ENCODE results near the gene SARDH. TPM values are rescaled to one million over a fixed set of nuclear protein-coding genes. Genes with fewer than 3 reads are reported as not detected.

Gene SARDH
- total and polyA plus RNA-seq, 2 of the 8 experiments (the other 6 are each of a cell fraction or from before 2014, with no cell fraction given), result 6.4 to 7.4 TPM

- Histone ChIP-seq H4K20me1 (replicated peaks in 1 of 2; ENCODE audit: control insufficient read depth in 1 of 2, insufficient read depth in 2 of 2, low read length in 2 of 2) (peaks cover 2 to 3% of the 10 kb centered on the region in 2 experiments), H3K79me2 (ENCODE audit: control insufficient read depth in 1 of 2, insufficient read depth in 2 of 2, low read length in 2 of 2) (no peaks in the 10 kb centered on the region), H3K18ac (ENCODE audit: extremely low read depth, low read length) (no peak overlapping the region), H2AK5ac (ENCODE audit: low read depth, low read length) (no peak overlapping the region), H3K27me3 (replicated peaks in 1 of 4; ENCODE audit: control insufficient read depth in 3 of 4, extremely low read depth in 1 of 4, insufficient read depth in 3 of 4, low read length in 3 of 4) (no peaks in the 10 kb centered on the region), H3K4me3 (ENCODE audit: extremely low read depth in 1 of 4, insufficient read depth in 2 of 4, low read depth in 3 of 4, low read length in 4 of 4) (no peak overlapping the region), H2AFZ (ENCODE audit: low read length) (no peak overlapping the region), H3K79me1 (ENCODE audit: low read depth, low read length) (no peaks in the 10 kb centered on the region), H3K23ac (ENCODE audit: insufficient read length) (no peak overlapping the region), H2BK15ac (ENCODE audit: low read length) (no peak overlapping the region), H3K23me2 (ENCODE audit: low read depth, low read length) (no peaks in the 10 kb centered on the region), H3K14ac (ENCODE audit: insufficient read length) (no peak overlapping the region), H3K9me3 (ENCODE audit: insufficient read depth in 2 of 2, low read depth in 1 of 2, low read length in 1 of 2) (peaks cover 0 to 3% of the 10 kb centered on the region in 2 experiments; a peak in 1 of 4 replicates), H2BK12ac (ENCODE audit: low read depth, low read length) (no peak overlapping the region), H4K5ac (ENCODE audit: insufficient read length, low read depth, low read length) (no peak overlapping the region), H3K4me2 (ENCODE audit: insufficient read depth in 1 of 2, low read depth in 2 of 2, low read length in 2 of 2) (no peak overlapping the region), H2BK20ac (ENCODE audit: low read length) (no peak overlapping the region), H3K4me1 (replicated peaks in 1 of 4; ENCODE audit: control insufficient read depth in 3 of 4, insufficient read depth in 4 of 4, low read length in 3 of 4) (no peaks in the 10 kb centered on the region), H3K56ac (replicated peaks; ENCODE audit: insufficient read length, low read depth, low read length) (no peak overlapping the region), H3K4ac (replicated peaks; ENCODE audit: insufficient read length, low read depth, low read length) (no peak overlapping the region), H3K27ac (ENCODE audit: low read depth, low read length) (no peak overlapping the region), H4K91ac (replicated peaks; ENCODE audit: insufficient read length, low read length) (no peak overlapping the region), H3K36me3 (ENCODE audit: control insufficient read depth in 2 of 4, insufficient read depth in 4 of 4, low read length in 3 of 4) (peaks cover 3 to 22% (median 13%) of the 10 kb centered on the region in 4 experiments; a peak in 7 of 8 replicates), H2BK120ac (replicated peaks; ENCODE audit: low read depth, low read length) (no peak overlapping the region), H4K8ac (ENCODE audit: extremely low read depth, insufficient read depth, low read length) (no peak overlapping the region), H3K9ac (replicated peaks in 1 of 4; ENCODE audit: extremely low read depth in 1 of 4, low read depth in 3 of 4, low read length in 3 of 4) (no peak overlapping the region), H2BK5ac (ENCODE audit: low read depth, low read length) (no peak overlapping the region)
- TF ChIP-seq EZH2 (IDR thresholded peaks at IDR 0.05; ENCODE audit: low read depth, low read length, severe bottlenecking), result no peak
- no peak for TF ChIP-seq SP4 (IDR thresholded peaks at IDR 0.05; ENCODE audit: low read length)
- no peak for TF ChIP-seq GTF2F1 (IDR thresholded peaks at IDR 0.05; ENCODE audit: borderline replicate concordance, low read depth, low read length)
- no peak for TF ChIP-seq PHF8 (conservative IDR thresholded peaks at IDR 0.05; ENCODE audit: low read depth, low read length)
- no peak for TF ChIP-seq TAF1 (IDR thresholded peaks at IDR 0.05; ENCODE audit: low read depth, low read length)
- no peak for TF ChIP-seq EP300 (IDR thresholded peaks at IDR 0.05; ENCODE audit: borderline replicate concordance in 1 of 2, low read depth in 2 of 2, low read length in 2 of 2)
- TF ChIP-seq ASH2L (IDR thresholded peaks at IDR 0.05; ENCODE audit: low read length), result no peak
- ChIA-PET CTCF (ENCODE audit: partially characterized antibody) (interaction anchor here (0.6 to 6.8 kb wide), 21 partner anchors 10 to 247 kb away, joined by 3 to 65 read pairs (median 4); partner anchors contain the start of gene SARDH), POLR2A (ENCODE audit: partially characterized antibody) (interaction anchor here (1.7 kb wide), 1 partner anchor 11 kb away, joined by 3 read pairs; no protein-coding TSS in a partner anchor)
- DNase-seq (ENCODE audit: low read depth in 1 of 2, low spot score in 2 of 2) (no peak), FAIRE-seq (no peak)
- WGBS, 2 experiments (ENCODE audit: extremely low coverage in 1 of 2, insufficient coverage in 1 of 2, insufficient read length in 1 of 2, insufficient replicate concordance in 2 of 2, low coverage in 1 of 2, low lambda C conversion rate in 2 of 2, missing lambda C conversion rate in 1 of 2), result 94% methylated on average over 14 of the region's 17 CpGs; no CpG with 5 or more reads in 1 of the 2 experiments
Measured at GRCh38 chr9:133769511-133770075, 31.4 kb upstream of the SARDH start.
